ENCODE measurements around the gene TNFAIP8. TPM values are rescaled to one million over a fixed set of nuclear protein-coding genes. Genes with fewer than 3 reads are reported as not detected.

TNFAIP8 gene
- total and polyA plus RNA-seq, 8 donors: 1.2 to 37.1 (median 11.5) TPM

DNA sequence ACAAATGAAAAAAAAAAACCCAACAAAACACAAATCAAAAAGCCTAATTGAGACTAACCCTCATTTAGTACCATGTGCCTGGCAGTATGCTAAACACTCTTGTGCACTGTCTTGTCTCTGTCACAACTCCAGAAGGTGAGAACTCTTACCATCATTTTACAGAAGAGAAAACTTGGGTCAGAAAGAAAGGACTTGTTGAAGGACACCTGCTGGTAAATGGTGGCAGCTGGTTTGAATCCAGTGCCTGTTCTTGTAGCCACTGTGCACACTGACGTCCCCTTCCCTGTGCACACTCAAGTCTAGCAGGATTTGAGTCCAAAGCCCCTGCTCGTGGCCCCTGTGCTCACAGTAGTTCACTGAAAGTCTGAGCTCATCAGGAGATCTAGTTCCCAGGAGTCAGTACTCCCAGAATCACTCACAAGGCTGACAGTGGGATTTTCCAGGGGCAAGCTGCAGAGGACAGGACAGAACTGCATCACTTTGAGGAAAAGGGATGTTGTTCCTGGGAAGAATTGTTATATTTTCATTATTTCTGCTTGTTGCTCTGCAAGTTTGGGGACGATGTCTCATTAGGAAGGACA, 53.5 kb downstream of the TNFAIP8 start:
- H3K9me3 ChIP-seq: no peaks in the 10 kb centered on the region
- no peak overlapping the region for H3K27ac ChIP-seq
- no peak for TF ChIP-seq POLR2A (IDR thresholded peaks at IDR 0.05)
- no peak for TF ChIP-seq EP300 (IDR thresholded peaks at IDR 0.05)
- no peak for TF ChIP-seq CTCF (IDR thresholded peaks at IDR 0.05)
- no peak for TF ChIP-seq POLR2AphosphoS5 (IDR thresholded peaks at IDR 0.05)
- H3K36me3 ChIP-seq: no peaks in the 10 kb centered on the region
- H3K4me3 ChIP-seq: no peak overlapping the region
- peaks cover 9 to 28% (median 18%) of the 10 kb centered on the region in 4 donors for H3K4me1 ChIP-seq
- intact Hi-C loops (cut with DNase I; ENCODE audit: low total_unique reads): loop anchor here (10.0 kb wide), 1 partner anchor 145 kb away; no protein-coding TSS in a partner anchor
- DNase-seq: no peak
- H3K27me3 ChIP-seq: no peaks in the 10 kb centered on the region
- 63 to 86% (median 75%) methylated on average over 3 of the region's 3 CpGs for WGBS, 5 donors

- intact Hi-C loops (cut with DNase I; ENCODE audit: low total_unique reads): no loop called here
- H3K36me3 ChIP-seq: no peaks in the 10 kb centered on the region
- WGBS, 5 donors: 84 to 93% (median 88%) methylated on average over 4 of the region's 4 CpGs
- DNase-seq: no peak
- peaks cover 9 to 28% (median 18%) of the 10 kb centered on the region in 4 donors for H3K4me1 ChIP-seq
- H3K27me3 ChIP-seq: no peaks in the 10 kb centered on the region
- H3K27ac ChIP-seq: no peak overlapping the region
- H3K9me3 ChIP-seq: no peaks in the 10 kb centered on the region
- TF ChIP-seq CTCF (IDR thresholded peaks at IDR 0.05) (no peak), POLR2A (IDR thresholded peaks at IDR 0.05) (no peak), EP300 (IDR thresholded peaks at IDR 0.05) (no peak), POLR2AphosphoS5 (IDR thresholded peaks at IDR 0.05) (no peak)
- no peak overlapping the region for H3K4me3 ChIP-seq
Measured at GRCh38 chr5:119410448-119411159, 54.8 kb downstream of the TNFAIP8 start.

- intact Hi-C loops (cut with DNase I; ENCODE audit: low total_unique reads): no loop called here
- H3K27me3 ChIP-seq: no peaks in the 10 kb centered on the region
- peak overlapping the region; percentile 38 to 52 (median 46) for H3K4me3 ChIP-seq
- 12 to 14% (median 13%) methylated on average over 15 of the region's 15 CpGs for WGBS, 5 donors
- TF ChIP-seq POLR2AphosphoS5 (IDR thresholded peaks at IDR 0.05): peak in 1 of 3 donors; percentile 48
- TF ChIP-seq EP300 (IDR thresholded peaks at IDR 0.05): no peak
- TF ChIP-seq CTCF (IDR thresholded peaks at IDR 0.05): peak in 5 of 7 experiments; percentile 87 to 94 (median 91)
- H3K36me3 ChIP-seq: no peaks in the 10 kb centered on the region
- H3K9me3 ChIP-seq: no peaks in the 10 kb centered on the region
- peak; percentile 66 to 91 for DNase-seq
- H3K27ac ChIP-seq: peak overlapping the region in 4 of 5 donors; percentile 62 to 81 (median 78)
- peaks cover 9 to 28% (median 18%) of the 10 kb centered on the region in 4 donors for H3K4me1 ChIP-seq
Measured at GRCh38 chr5:119411361-119412278, 55.8 kb downstream of the TNFAIP8 start.

Data from stomach (tissue), 9 donors.